Hematopoietic multipotent progenitor cell treated with erythropoietin and hydrocortisone succinate and interleukin-3 and kit ligand, for 4 days (in vitro differentiated cells): Measurements from ENCODE around the gene C15orf39.
"Not testable (repeated sequence)": the region's sequence is repeated elsewhere in the genome, so short reads cannot be mapped to it uniquely, and the experiment has no call there.

Source experiments
- DNase-seq: peaks from one replicate; pipeline ENCODE4 v3.0.0-alpha.2; 2015

Gene C15orf39

DNA sequence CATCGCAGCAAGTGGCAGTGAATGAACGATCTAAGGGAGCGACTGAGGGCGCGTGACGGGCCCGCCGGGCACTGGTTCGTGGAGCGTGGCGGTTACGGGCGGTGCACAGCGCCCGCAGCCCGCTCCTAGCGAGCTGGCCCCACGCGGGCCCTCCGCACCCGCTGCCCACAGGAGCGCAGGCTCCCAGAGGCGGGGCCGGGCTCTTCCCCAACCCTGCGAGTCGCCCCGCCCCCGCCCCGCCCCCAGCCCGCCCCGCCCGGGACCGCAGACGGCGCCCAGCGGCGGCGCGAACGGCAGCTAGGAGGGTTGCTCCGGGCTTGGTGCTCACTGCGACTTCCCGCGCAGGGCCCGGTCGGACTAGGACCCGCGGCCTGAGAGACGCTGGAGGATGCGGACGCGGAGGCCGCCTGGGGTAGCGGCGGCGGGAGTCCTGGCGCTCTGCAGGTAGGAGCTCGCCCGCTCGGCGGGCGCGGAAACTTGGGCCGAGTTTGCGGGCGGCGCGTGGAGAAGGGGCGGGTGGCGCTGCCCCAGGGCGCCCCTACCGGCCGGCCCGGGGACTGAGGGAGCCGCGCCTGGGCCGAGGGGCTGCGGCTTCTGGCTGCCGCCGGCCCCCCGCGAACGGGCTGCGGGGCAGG is at the start of gene C15orf39:
TSS of gene C15orf39 (plus strand) at position 267 of the 635 bp plus-strand sequence. CDS start 4,167 bp downstream, outside the sequence.
- DNase-seq: peak; percentile 90

DNA sequence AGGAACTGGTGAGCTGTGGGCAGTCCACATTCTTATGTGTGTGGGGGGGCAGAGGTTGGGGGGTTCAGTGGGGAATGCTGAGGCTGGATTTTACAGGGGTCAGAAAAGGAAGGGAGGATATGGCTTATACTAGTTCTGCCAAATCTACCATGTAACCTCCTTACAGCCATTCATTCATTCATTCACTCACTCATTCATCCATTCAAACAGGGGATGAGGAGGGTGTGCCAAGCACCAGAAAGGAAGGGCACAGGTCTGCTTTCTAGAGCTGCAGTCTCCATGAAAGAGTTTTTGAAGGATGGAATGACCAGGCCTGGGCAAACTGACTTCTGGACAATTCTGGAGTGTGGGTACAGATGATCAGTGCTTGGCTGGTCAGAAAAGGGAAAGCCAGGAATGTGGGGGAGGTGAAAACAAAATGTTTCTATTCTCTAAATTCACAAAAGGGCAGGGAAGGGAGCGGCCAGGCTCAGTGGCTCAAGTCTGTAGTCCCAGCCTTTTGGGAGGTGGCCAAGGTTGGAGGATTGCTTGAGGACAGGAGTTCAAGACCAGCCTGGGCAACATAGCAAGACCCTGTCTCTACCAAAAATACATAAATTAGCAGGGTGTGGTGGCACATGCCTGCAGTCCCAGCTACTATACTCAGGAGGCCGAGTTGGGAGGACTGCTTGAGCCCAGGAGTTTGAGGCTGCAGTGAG is 49.2 kb upstream of the C15orf39 start:
- no peak for DNase-seq

DNA sequence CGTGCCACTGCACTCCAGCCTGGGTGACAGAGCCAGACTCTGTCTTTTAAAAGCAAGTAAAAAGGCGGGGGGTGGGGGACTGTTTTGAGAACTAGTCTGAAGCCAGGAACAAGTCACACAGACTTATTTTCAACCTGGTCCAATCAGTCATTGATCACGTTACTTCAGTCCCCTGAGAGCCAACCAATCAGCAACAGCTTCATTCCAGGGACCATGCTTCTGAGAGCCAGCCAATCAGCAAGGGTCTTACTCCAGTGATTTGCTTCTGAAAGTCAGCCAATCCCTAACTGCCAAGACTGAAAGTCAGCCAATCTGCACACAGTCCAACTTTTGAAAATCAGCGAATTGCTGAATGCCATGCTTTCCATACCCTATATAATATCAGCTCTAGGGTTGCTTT is 48.6 kb upstream of the C15orf39 start:
- peak; percentile 94 for DNase-seq

DNA sequence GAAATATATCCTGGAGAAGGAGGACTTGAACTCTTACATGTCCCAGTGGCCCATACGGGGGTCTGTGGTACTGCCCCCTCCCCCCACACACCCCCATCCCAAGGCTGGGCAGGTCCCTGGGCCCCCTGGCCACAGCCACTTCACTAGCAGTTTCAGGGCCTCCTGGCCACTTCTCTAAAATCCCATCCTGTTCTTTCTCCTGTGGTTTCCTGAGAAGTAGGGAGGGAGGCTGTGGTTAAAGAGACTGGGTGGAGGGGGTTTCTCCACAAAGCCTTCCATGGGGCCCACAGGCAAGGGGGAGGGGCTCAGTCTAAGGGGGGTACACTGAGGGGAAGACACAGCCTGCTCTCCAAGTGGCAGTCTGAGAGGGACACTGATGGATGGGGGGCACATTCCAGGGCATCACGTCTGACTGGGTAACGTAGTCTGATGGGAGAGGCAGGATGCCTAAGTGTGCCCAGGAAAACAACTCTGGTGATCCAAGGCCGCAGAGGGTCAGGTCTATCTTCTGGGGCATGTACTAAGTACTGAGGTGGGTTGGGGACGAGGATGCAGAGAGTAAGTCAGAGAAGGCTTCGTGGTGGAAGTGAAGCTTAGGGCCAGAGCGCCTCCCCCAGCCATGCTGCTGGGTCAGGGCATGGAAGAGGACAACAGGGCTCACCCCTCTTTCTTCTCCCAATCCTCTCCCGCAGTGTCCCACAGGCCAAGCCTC is 48.0 kb upstream of the C15orf39 start:
- peak; percentile 94 for DNase-seq

- no peak for DNase-seq
These were observed 47.1 kb upstream of the C15orf39 start for GRCh38 chr15:75154461-75155062.

DNA sequence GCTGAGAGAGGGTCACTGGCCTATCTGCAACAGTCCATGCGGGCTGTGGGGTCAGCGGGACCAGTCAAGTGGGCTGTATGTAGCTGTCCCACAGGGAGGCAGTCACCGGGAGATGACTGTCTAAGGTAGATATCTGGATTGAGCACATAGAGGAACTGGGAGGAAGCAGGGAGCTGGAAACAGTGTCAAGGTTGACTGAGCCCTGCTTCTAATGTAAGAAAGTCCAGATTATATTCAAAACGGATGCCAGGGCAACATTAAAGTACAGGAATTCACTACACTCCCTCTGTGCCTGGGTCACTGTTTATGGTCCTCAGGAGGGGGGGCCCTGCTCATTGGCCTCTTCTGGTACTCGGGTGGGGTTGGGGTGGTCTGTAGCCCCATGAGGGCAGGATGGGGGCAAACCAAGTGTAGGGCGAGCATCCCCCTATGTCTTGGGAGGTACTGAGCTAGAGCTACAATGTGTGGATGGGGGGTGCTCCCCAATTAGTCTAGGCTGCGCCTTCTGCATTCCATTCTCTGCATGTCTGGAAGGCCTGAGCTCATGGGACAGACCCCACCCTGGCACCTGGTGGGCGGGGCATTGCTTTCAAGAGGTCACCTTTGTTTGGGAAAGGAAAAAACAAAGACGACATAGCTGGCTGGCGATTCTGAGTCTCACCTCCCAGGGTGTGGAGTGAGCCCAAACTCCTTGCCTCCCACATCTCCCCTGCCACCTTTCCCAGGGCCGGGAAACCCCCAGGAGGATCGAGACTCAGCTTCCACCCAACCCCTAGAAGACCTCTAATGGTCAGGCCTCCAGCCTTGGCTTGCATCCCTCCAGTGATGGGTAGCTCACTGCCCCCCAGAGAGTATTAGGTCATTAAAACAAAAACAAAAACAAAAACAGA is 45.1 kb upstream of the C15orf39 start:
- DNase-seq: no peak

DNA sequence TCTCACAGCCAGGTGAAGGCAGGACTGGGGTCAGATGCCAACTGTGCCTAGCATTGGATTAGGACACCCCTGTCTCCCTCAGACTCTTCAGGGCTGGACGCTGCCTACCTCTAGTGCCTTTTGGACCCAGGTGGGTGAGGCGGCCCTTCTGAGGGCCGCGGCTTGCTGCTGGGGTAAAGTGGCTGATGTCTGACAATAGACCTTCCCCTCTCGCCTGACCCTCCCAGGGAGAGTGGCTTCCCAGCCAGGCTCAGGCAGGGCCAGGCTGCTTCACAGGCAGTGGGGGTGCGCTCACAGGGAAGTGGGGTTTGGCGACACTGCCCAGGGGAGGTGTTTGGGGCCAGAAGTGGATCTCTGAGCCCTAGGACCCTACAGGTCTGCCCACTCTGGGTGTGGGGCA is 43.3 kb upstream of the C15orf39 start:
- no peak for DNase-seq

- DNase-seq: no peak
These were observed 42.4 kb upstream of the C15orf39 start for GRCh38 chr15:75159244-75159643.

DNA sequence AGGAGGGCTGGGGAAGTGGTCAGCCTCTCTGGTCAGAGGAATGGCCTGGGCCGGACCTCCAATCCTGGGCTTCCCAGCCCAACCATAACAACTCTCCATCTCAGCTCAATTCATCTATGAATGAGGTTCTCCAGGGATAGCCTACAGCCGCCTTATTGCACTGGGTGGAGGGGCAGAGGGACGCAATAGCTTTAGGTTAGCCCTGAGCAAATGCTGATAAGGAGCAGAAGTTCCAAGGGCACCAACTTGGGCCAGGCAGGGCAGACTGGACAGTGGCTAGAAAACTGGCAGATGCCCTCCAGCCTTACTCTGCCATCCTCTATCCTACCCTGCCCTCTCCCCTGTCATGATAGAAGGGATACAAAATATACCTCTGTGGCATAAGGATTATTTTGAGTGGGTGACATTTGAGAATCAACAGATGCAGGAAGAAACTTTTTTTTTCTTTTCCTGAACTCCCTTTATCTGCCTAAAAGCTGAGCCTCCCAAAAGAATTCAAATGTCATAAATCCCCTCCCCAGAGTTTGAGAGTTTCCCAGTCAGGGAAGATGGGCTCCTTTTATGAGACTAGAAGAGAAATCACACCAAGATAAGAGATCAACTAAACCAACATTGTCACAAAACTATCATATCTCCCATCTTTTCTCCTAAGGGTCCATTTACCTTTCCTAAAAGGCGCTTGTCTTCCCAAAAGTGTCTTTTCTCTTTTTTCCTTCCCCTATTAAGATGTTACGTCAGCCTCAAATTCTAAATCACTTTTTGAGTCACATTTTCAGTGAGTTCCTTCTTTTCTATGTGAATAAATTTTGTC is 40.4 kb upstream of the C15orf39 start:
- peak; percentile 60 for DNase-seq

DNA sequence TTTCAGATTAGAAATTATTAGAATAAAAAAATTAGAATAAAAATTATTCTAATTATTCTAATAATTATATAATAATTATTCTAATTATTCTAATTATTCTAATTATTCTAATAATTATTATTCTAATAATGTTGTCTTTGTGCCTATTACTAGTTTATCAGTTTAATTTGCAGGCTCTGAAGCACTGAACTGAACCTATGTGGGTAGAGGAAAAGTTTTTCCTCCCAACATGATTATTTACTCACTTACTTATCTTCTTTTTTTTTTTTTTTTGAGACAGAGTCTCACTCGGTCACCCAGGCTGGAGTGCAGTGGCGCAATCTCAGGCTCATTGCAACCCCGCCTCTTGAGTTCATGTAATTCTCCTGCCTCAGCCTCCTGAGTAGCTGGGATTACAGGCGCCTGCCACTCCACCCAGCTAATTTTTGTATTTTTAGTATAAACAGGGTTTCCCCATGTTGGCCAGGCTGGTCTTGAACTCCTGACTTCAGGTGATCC is 39.7 kb upstream of the C15orf39 start:
- DNase-seq: peak; percentile 72

GRCh38 chr15:75163150-75163564 is 38.5 kb upstream of the C15orf39 start:
- peak; percentile 96 for DNase-seq

- peak; percentile 66 for DNase-seq
These were observed 36.9 kb upstream of the C15orf39 start for GRCh38 chr15:75164625-75165350.

- not testable (repeated sequence) for DNase-seq
These were observed 35.1 kb upstream of the C15orf39 start for GRCh38 chr15:75166489-75167063.

GRCh38 chr15:75167588-75168350 is 33.9 kb upstream of the C15orf39 start:
- peak; percentile 90 for DNase-seq

- DNase-seq: no peak
These were observed 33.3 kb upstream of the C15orf39 start for GRCh38 chr15:75168374-75168773.

DNA sequence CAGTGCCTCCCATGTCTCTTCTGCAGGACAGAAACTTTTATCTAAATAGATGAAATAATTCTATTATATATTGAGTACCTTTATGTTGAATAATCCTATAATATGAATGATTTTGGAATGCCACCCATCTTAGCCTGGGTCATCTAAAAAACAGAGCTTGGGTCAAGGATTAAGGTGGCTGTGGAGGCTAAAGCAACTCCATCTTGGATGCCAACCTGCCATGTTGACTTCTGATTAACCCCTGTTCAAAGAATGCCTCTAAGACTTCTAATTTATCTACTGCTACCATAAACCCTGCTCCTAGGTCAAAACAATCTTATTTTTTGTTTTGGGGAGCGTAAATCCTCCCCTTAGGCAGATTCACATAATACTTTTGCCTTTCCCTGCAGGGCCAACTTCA is 31.5 kb upstream of the C15orf39 start:
- no peak for DNase-seq

DNA sequence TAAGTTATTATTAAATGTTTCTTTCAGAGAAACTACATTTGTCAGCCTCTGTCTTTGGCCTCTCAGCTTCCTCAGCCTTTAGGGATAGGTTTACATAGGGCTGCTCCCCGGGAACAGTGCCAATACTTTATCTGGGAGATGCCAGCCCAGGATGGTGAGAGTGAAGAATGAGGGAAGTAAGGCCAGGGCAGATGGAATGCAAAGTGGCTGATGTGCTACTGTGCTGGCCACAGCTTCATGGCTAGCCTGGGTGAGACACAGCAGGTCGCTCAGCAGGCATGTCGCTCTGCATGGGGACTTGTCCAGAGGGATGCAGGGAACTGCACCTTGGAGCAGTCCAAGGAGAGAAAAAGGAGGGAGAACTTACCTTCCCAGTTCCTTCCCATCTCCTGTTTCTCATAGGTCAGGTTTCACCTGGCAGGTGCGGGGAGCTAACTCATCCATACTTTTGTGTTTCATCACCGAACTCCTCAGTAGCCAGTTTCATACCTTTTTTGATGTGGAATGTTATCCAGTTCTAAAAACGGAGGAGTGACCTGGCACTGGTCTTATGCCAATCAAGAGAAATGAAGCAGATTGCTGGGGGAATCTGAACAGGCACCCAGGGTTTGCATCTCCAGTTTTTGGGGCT is 30.9 kb upstream of the C15orf39 start:
- DNase-seq: peak; percentile 79

DNA sequence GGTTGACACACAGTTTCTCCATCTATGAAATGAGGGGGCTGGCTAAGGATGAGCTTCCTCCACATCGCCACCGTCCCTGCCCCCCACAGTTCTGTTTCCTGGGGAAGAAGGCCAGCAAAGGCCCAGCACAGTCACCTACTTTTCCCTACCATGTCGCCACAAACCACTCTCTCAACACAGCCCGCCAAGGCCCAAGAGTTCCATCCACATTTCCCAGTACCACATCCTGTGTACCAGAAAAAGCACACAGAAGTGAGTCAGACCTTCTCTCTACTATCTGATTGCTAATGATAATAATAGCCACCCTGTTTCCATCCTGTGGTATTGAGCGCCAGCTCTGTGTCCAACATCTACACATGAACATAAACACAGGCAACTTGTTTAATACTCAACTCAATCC is 30.3 kb upstream of the C15orf39 start:
- DNase-seq: peak; percentile 89

GRCh38 chr15:75172284-75172820 is 29.3 kb upstream of the C15orf39 start:
- no peak for DNase-seq
